Epithelial cell of proximal tubule (primary cell): ENCODE data around the gene DEPDC7. TPM values are rescaled to one million over a fixed set of nuclear protein-coding genes. Genes with fewer than 3 reads are reported as not detected.
"Not testable (repeated sequence)": the region's sequence is repeated elsewhere in the genome, so short reads cannot be mapped to it uniquely, and the experiment has no call there.

Source experiments
- DNase-seq: peaks from one replicate; pipeline ENCODE4 v3.0.0-alpha.2; 2011; ENCODE audit warnings: low read depth
- H3K4me3 ChIP-seq: 2 replicates; pipeline ENCODE4 v1.5.1; 2011; ENCODE audit warnings: low read depth, mild to moderate bottlenecking, low read length
- total RNA-seq: library from RNA; depleted of rRNA; stranded (reverse); fragments of >200 nt; gene quantifications from 2 replicates; pipeline ENCODE4 v1.2.3, GENCODE V29; 2015
- TF ChIP-seq, protein P1 (sequence below): conservative IDR thresholded peaks from 2 replicates; pipeline ENCODE4 v1.5.1; 2012; ENCODE audit warnings: low read depth, mild to moderate bottlenecking, low read length

Gene DEPDC7
- total RNA-seq, 1 donor from 2014 or later = 2.2 TPM

DNA sequence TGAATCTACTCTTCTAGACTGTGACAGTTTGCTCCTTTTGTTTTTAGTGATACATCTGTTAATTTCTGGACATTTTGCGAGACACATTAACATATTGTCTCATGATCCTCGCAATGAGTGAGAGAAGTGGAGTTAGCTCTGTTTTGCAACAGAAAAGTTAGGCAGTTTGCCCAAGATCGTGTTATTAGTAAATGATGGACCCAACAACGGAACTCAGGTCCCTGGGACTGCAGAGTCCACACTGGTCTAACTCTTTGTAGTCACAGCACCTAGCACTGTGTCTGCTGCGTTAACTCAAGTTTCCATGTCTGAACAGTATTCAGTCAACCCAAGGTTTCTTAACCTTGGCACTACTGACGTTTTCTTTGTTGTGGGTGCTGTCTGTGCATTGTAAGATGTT, 3.2 kb downstream of the DEPDC7 start:
- DNase-seq = no peak
- TF ChIP-seq, protein P1, sequence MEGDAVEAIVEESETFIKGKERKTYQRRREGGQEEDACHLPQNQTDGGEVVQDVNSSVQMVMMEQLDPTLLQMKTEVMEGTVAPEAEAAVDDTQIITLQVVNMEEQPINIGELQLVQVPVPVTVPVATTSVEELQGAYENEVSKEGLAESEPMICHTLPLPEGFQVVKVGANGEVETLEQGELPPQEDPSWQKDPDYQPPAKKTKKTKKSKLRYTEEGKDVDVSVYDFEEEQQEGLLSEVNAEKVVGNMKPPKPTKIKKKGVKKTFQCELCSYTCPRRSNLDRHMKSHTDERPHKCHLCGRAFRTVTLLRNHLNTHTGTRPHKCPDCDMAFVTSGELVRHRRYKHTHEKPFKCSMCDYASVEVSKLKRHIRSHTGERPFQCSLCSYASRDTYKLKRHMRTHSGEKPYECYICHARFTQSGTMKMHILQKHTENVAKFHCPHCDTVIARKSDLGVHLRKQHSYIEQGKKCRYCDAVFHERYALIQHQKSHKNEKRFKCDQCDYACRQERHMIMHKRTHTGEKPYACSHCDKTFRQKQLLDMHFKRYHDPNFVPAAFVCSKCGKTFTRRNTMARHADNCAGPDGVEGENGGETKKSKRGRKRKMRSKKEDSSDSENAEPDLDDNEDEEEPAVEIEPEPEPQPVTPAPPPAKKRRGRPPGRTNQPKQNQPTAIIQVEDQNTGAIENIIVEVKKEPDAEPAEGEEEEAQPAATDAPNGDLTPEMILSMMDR = no peak
- no peak overlapping the region for H3K4me3 ChIP-seq

DNA sequence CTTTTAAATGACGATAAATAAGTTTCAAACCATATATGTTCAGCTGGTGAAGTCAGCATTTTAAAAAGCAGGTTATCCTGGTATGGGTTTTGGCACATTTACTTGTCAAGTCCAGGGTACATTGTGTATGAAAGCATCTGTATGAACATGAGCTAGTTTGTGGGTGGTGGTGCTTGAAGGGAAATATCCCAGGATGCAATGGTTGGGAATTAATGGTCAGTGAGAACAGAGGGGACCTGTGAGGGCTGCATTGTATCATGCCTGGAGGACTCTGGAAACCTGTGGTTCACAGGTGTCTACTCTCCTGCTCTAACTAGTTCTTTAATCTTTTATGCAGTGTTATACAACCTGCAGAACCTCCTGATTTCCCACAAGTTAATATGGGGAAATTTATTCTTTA, 5.8 kb downstream of the DEPDC7 start:
- no peak overlapping the region for H3K4me3 ChIP-seq
- DNase-seq = no peak

DNA sequence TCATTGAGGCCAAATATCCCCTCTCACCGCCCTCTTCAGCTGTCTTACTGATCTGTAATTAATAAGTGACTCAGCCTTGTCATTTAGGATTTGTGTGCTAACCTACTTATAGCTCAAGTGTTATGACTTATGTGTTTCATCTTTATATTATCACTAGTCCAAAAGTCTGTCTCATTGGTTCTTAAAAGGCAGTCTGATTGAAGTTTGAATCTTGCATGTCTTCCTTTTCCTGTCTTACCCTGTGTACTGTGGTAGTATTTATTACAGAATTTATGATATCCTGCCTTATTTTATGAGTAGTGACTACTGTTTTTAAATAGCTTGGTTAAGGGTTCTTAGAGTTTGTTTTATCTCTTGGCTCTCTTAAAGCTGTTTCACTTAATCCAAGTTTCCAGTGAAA, 6.3 kb downstream of the DEPDC7 start:
- no peak overlapping the region for H3K4me3 ChIP-seq
- no peak for DNase-seq
- TF ChIP-seq, protein P1 = no peak

More for the DNA sequence above, 5.8 kb downstream of the DEPDC7 start:
- TF ChIP-seq, protein P1 = no peak

DNA sequence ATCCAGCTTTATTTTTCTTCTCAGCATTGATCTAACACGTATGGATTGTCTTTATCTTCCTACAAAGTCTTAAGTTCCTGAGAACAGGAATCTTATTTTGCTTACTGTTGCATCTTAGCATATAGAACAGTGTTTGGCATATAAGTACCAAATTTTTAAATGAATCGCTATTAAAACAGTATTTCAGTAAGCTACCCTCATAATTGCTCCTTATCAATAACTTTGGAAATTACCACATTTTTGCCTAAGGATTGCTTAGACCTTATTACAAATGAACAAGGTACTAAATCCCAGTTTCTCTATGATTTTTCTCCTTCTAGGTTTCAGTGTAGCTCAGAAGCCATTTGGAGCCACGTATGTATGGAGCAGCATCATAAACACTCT, 9.7 kb downstream of the DEPDC7 start:
- no peak for DNase-seq
- H3K4me3 ChIP-seq = no peak overlapping the region
- TF ChIP-seq, protein P1 = no peak

DNA sequence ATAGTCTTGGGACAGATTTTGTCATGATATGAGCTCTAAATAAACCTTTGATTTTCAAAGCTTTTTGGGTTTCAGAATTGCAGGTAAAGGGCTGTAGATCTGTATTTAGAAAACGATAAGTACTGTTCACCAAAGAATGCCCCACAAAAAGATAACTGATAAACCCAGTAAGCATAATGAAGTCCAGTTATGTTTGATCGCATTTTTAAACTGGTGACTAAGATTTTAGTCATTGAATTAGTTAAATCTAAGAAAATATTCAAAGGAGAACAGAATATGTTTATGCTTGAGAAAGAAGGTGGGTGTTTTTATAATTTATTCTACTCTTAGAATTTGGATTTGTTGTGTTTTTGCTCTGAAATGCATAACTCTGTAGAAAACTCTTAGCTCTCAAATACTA, 11.6 kb downstream of the DEPDC7 start:
- H3K4me3 ChIP-seq = no peak overlapping the region
- DNase-seq = no peak
- TF ChIP-seq, protein P1 = no peak

DNA sequence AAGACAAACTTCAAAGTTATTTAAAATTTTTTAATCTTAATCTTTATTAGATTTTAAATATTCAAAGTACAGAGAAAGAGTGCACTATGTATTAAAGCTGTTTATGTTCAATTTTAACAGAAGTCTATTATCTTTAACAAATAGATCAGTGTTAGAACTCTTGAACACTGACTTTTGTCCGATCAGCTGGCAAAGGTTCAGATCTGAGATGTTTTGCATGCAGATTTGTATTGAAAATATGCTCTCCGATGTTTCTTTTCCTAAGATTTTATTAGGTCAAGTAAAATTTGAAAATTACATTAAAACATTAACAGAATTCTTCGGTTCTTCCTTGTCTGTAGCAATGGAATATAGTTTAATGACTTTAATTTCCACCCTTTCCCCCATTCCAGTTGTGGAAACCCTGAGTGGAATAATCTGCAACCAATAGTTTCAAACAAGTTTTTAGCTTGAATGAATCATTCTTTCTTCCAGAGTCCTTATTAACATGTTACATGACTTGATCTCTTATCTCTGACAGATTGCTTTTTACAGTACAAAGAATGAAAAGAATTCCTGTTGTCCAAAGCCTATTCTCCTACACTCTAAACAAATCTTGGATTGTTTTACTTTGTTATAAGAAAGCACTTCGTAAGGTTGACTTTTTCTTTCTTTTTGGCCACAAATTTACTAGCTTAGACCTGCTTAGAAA, 12.3 kb downstream of the DEPDC7 start:
- no peak for DNase-seq
- no peak overlapping the region for H3K4me3 ChIP-seq
- TF ChIP-seq, protein P1 = no peak

DNA sequence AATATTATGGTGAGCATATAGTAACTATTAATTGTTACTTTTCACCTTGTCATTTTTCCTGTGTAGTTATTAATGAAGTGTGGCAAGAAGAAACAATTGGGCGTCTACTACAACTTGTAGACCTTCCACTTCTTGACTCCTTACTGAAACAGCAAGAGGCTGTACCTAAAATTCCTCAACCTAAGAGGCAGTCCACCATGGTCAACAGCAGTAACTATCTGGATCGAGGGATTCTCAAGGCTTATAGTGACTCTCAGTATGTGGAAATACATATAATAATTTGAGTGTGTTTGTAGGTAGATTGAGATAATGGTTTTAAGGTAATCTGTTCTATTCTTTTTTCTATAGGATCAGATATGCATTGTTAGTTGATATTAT, 12.8 kb downstream of the DEPDC7 start:
- TF ChIP-seq, protein P1 = no peak
- no peak overlapping the region for H3K4me3 ChIP-seq
- no peak for DNase-seq

DNA sequence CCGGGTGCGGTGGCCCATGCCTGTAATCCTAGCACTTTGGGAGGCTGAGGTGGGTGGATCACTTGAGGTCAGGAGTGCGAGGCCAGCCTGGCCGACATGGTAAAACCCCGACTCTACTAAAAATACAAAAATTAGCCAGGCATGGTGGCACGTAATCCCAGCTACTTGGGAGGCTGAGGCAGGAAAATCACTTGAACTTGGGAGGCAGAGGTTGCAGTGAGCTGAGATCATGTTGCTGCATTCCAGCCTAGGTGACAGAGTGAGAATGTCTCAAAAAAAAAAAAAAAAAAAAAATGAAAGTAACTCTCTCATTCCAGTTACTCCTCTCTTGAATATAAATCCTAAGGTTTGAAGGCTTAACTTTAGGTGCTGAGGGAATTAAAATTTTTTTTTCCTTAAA, 13.5 kb downstream of the DEPDC7 start:
- not testable (repeated sequence) for H3K4me3 ChIP-seq, DNase-seq
